Panc1 (cell line): ENCODE measurements around the gene SKP1.

Source experiments
- CTCF ChIP-seq: fragments of 450-650 bp; IDR thresholded peaks from 2 replicates; pipeline ENCODE4 v1.5.1; 2017; ENCODE audit warnings: mild to moderate bottlenecking
- POLR2AphosphoS5 ChIP-seq: IDR thresholded peaks from 2 replicates; pipeline ENCODE4 v1.6.1; 2012; ENCODE audit warnings: mild to moderate bottlenecking, low read depth, low read length, moderate library complexity
- TCF7L2 ChIP-seq: IDR thresholded peaks from 2 replicates; pipeline ENCODE4 v1.6.1; 2011; ENCODE audit warnings: mild to moderate bottlenecking, low read depth, low read length, inconsistent platforms
- TF ChIP-seq, protein P1 (sequence below), 2 experiments: IDR thresholded peaks; 2 replicates each; pipeline ENCODE4 v1.6.1; 2011 to 2012; ENCODE audit warnings: low read depth in 2 of 2, control low read depth in 1 of 2, low read length in 1 of 2, mild to moderate bottlenecking in 1 of 2, moderate library complexity in 1 of 2; ENCODE audit not compliant: insufficient read depth in 1 of 2

DNA sequence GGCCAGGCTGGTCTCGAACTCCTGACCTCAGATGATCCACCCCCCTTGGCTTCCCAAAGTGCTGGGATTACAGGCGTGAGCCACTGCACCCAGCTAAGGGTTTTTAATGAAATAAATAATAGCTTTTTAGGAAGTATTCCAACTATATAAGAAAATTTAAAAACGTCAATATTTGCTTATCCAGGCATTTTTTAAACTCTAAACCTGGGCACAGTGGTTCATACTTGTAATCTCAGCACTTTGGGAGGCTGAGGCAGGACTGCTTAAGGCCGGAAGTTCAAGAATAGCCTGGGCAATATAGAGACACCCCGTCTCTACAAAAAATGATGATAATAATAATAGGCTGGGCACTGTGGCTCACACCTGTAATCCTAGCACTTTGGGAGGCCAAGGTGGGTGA is 14.2 kb downstream of the SKP1 start:
- TF ChIP-seq, protein P1, sequence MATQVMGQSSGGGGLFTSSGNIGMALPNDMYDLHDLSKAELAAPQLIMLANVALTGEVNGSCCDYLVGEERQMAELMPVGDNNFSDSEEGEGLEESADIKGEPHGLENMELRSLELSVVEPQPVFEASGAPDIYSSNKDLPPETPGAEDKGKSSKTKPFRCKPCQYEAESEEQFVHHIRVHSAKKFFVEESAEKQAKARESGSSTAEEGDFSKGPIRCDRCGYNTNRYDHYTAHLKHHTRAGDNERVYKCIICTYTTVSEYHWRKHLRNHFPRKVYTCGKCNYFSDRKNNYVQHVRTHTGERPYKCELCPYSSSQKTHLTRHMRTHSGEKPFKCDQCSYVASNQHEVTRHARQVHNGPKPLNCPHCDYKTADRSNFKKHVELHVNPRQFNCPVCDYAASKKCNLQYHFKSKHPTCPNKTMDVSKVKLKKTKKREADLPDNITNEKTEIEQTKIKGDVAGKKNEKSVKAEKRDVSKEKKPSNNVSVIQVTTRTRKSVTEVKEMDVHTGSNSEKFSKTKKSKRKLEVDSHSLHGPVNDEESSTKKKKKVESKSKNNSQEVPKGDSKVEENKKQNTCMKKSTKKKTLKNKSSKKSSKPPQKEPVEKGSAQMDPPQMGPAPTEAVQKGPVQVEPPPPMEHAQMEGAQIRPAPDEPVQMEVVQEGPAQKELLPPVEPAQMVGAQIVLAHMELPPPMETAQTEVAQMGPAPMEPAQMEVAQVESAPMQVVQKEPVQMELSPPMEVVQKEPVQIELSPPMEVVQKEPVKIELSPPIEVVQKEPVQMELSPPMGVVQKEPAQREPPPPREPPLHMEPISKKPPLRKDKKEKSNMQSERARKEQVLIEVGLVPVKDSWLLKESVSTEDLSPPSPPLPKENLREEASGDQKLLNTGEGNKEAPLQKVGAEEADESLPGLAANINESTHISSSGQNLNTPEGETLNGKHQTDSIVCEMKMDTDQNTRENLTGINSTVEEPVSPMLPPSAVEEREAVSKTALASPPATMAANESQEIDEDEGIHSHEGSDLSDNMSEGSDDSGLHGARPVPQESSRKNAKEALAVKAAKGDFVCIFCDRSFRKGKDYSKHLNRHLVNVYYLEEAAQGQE (IDR thresholded peaks at IDR 0.05; ENCODE audit: insufficient read depth in 1 of 2, low read depth in 2 of 2, low read length in 1 of 2): no peak
- TF ChIP-seq CTCF (no peak), TCF7L2 (no peak), POLR2AphosphoS5 (no peak)
